Measurements from ENCODE around the gene TBATA. TPM values are rescaled to one million over a fixed set of nuclear protein-coding genes. Genes with fewer than 3 reads are reported as not detected.

Gene TBATA
- total RNA-seq, 1 donor from 2014 or later, result not detected

GRCh38 chr10:70753026-70753663, 32.0 kb downstream of the TBATA start:
- no peak for TF ChIP-seq CTCF (IDR thresholded peaks at IDR 0.05; ENCODE audit: unreplicated experiment)
- Mint-ChIP-seq H3K4me1 (ENCODE audit: low read depth) (no peaks in the 10 kb centered on the region), H3K9me3 (ENCODE audit: low read depth) (no peaks in the 10 kb centered on the region), H3K27me3 (peaks cover 7% of the 10 kb centered on the region), H3K4me3 (ENCODE audit: low read depth) (no peak overlapping the region), H3K36me3 (ENCODE audit: insufficient read depth) (no peaks in the 10 kb centered on the region), H3K27ac (no peak overlapping the region)
- no peak for DNase-seq (ENCODE audit: low spot score, unreplicated experiment)

- Mint-ChIP-seq H3K27me3 (peaks cover 12% of the 10 kb centered on the region), H3K9me3 (ENCODE audit: low read depth) (no peaks in the 10 kb centered on the region), H3K4me3 (ENCODE audit: low read depth) (no peak overlapping the region), H3K36me3 (ENCODE audit: insufficient read depth) (no peaks in the 10 kb centered on the region), H3K4me1 (ENCODE audit: low read depth) (no peaks in the 10 kb centered on the region), H3K27ac (no peak overlapping the region)
- no peak for DNase-seq (ENCODE audit: low spot score, unreplicated experiment)
- no peak for TF ChIP-seq CTCF (IDR thresholded peaks at IDR 0.05; ENCODE audit: unreplicated experiment)
These were observed 32.6 kb downstream of the TBATA start for GRCh38 chr10:70752571-70752970.

- Mint-ChIP-seq H3K4me1 (ENCODE audit: low read depth) (no peaks in the 10 kb centered on the region), H3K9me3 (ENCODE audit: low read depth) (no peaks in the 10 kb centered on the region), H3K27me3 (peaks cover 14% of the 10 kb centered on the region), H3K27ac (no peak overlapping the region), H3K36me3 (ENCODE audit: insufficient read depth) (no peaks in the 10 kb centered on the region), H3K4me3 (ENCODE audit: low read depth) (no peak overlapping the region)
- DNase-seq (ENCODE audit: low spot score, unreplicated experiment), result no peak
- no peak for TF ChIP-seq CTCF (IDR thresholded peaks at IDR 0.05; ENCODE audit: unreplicated experiment)
These were observed 33.2 kb downstream of the TBATA start for GRCh38 chr10:70751991-70752390.

- DNase-seq (ENCODE audit: low spot score, unreplicated experiment), result no peak
- Mint-ChIP-seq H3K27ac (no peak overlapping the region), H3K4me3 (ENCODE audit: low read depth) (no peak overlapping the region), H3K9me3 (ENCODE audit: low read depth) (no peaks in the 10 kb centered on the region), H3K27me3 (peaks cover 14% of the 10 kb centered on the region), H3K36me3 (ENCODE audit: insufficient read depth) (no peaks in the 10 kb centered on the region), H3K4me1 (ENCODE audit: low read depth) (no peaks in the 10 kb centered on the region)
- TF ChIP-seq CTCF (IDR thresholded peaks at IDR 0.05; ENCODE audit: unreplicated experiment), result no peak
These were observed 33.8 kb downstream of the TBATA start for GRCh38 chr10:70751356-70751755.

DNA sequence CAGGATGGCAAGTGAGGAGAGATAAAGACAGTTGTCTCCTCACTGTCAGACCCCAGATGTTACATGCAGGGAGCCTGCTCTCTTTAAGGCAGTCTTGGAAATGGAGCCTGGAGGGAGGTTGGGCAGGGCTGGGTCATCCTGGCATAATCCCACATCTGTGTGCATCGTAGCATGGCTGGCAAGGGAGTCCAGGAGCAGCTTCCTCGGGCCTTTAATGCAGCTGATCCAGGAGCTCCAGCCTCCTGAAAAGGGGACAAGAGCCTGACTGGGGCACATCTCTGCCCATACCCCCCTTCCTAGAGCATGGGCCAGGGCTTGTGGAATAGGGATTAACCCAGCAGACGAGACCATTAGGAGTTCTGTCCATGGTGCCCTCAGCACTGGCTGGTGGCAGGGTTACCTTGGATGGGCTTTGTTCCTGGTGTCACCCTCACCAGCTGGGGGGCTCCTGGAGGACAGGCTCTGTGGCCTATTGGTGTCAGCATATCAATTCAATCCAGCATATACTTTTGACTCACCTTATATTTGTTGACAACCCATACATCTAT, 34.9 kb downstream of the TBATA start:
- Mint-ChIP-seq H3K4me1 (ENCODE audit: low read depth) (no peaks in the 10 kb centered on the region), H3K4me3 (ENCODE audit: low read depth) (no peak overlapping the region), H3K9me3 (ENCODE audit: low read depth) (no peaks in the 10 kb centered on the region), H3K36me3 (ENCODE audit: insufficient read depth) (no peaks in the 10 kb centered on the region), H3K27ac (no peak overlapping the region), H3K27me3 (peaks cover 17% of the 10 kb centered on the region)
- DNase-seq (ENCODE audit: low spot score, unreplicated experiment), result no peak
- TF ChIP-seq CTCF (IDR thresholded peaks at IDR 0.05; ENCODE audit: unreplicated experiment), result no peak
